Muscle layer of duodenum (tissue), 2 donors: ENCODE data around the gene CPLANE1.

Experiments
- H3K27ac ChIP-seq: one replicate; pipeline ENCODE4 v1.7.0; 2013; ENCODE audit warnings: mild to moderate bottlenecking, low read length
- H3K27me3 ChIP-seq: one replicate; pipeline ENCODE4 v1.7.0; 2013; ENCODE audit warnings: low read depth, mild to moderate bottlenecking, control low read depth, low read length
- H3K36me3 ChIP-seq, 2 donors: one replicate each; pipeline ENCODE4 v1.7.0; 2013; ENCODE audit warnings: low read length in 2 of 2, control low read depth in 1 of 2, mild to moderate bottlenecking in 1 of 2; ENCODE audit not compliant: insufficient read depth in 2 of 2, control insufficient read depth in 1 of 2
- H3K4me1 ChIP-seq, 2 donors: one replicate each; pipeline ENCODE4 v1.7.0; 2013; ENCODE audit warnings: low read length in 2 of 2, mild to moderate bottlenecking in 2 of 2, control low read depth in 1 of 2, moderate library complexity in 1 of 2; ENCODE audit not compliant: insufficient read depth in 2 of 2, control insufficient read depth in 1 of 2
- H3K4me3 ChIP-seq, 2 donors: one replicate each; pipeline ENCODE4 v1.7.0; 2013; ENCODE audit warnings: low read length in 2 of 2, low read depth in 1 of 2, mild to moderate bottlenecking in 1 of 2
- H3K9me3 ChIP-seq, 2 donors: one replicate each; pipeline ENCODE4 v1.7.0; 2013; ENCODE audit warnings: low read length in 2 of 2, control low read depth in 1 of 2, mild to moderate bottlenecking in 1 of 2; ENCODE audit not compliant: control insufficient read depth in 1 of 2
- donor health status: healthy.

The CPLANE1 gene

GRCh38 chr5:37207802-37208201 lies 41.4 kb downstream of the CPLANE1 start:
- H3K27ac ChIP-seq: no peak overlapping the region

GRCh38 chr5:37206736-37207135 lies 42.4 kb downstream of the CPLANE1 start:
- Histone ChIP-seq H3K4me3 (no peak overlapping the region), H3K27ac (no peak overlapping the region), H3K36me3 (peaks cover 5 to 44% of the 10 kb centered on the region in 2 donors), H3K27me3 (no peaks in the 10 kb centered on the region), H3K9me3 (no peaks in the 10 kb centered on the region), H3K4me1 (no peaks in the 10 kb centered on the region)

More at GRCh38 chr5:37207802-37208201, 41.4 kb downstream of the CPLANE1 start:
- peaks cover 5 to 45% of the 10 kb centered on the region in 2 donors for H3K36me3 ChIP-seq
- no peak overlapping the region for H3K4me3 ChIP-seq
- no peaks in the 10 kb centered on the region for H3K9me3 ChIP-seq
- no peaks in the 10 kb centered on the region for H3K27me3 ChIP-seq
- H3K4me1 ChIP-seq: no peaks in the 10 kb centered on the region

- Histone ChIP-seq H3K4me1 (no peaks in the 10 kb centered on the region), H3K27me3 (no peaks in the 10 kb centered on the region), H3K4me3 (no peak overlapping the region), H3K27ac (no peak overlapping the region), H3K36me3 (peaks cover 0 to 44% of the 10 kb centered on the region in 2 donors), H3K9me3 (no peaks in the 10 kb centered on the region)
Measured at GRCh38 chr5:37198842-37199241, 50.3 kb downstream of the CPLANE1 start.

- H3K27ac ChIP-seq: no peak overlapping the region
- H3K27me3 ChIP-seq: no peaks in the 10 kb centered on the region
- peaks cover 0 to 40% of the 10 kb centered on the region in 2 donors for H3K36me3 ChIP-seq
- H3K4me3 ChIP-seq: no peak overlapping the region
- no peaks in the 10 kb centered on the region for H3K9me3 ChIP-seq
- no peaks in the 10 kb centered on the region for H3K4me1 ChIP-seq
Measured at GRCh38 chr5:37198061-37198460, 51.1 kb downstream of the CPLANE1 start.

- Histone ChIP-seq H3K4me3 (no peak overlapping the region), H3K4me1 (no peaks in the 10 kb centered on the region), H3K9me3 (no peaks in the 10 kb centered on the region), H3K36me3 (peaks cover 0 to 44% of the 10 kb centered on the region in 2 donors), H3K27me3 (no peaks in the 10 kb centered on the region), H3K27ac (no peak overlapping the region)
Measured at GRCh38 chr5:37197340-37198050, 51.7 kb downstream of the CPLANE1 start.

- no peaks in the 10 kb centered on the region for H3K4me1 ChIP-seq
- H3K4me3 ChIP-seq: no peak overlapping the region
- no peaks in the 10 kb centered on the region for H3K27me3 ChIP-seq
- no peak overlapping the region for H3K27ac ChIP-seq
- H3K36me3 ChIP-seq: peaks cover 4 to 43% of the 10 kb centered on the region in 2 donors
- H3K9me3 ChIP-seq: no peaks in the 10 kb centered on the region
Measured at GRCh38 chr5:37190592-37190991, 58.6 kb downstream of the CPLANE1 start.

GRCh38 chr5:37189355-37189754 lies 59.8 kb downstream of the CPLANE1 start:
- Histone ChIP-seq H3K4me1 (no peaks in the 10 kb centered on the region), H3K36me3 (peaks cover 4 to 47% of the 10 kb centered on the region in 2 donors), H3K27me3 (no peaks in the 10 kb centered on the region), H3K9me3 (no peaks in the 10 kb centered on the region), H3K27ac (no peak overlapping the region), H3K4me3 (no peak overlapping the region)

GRCh38 chr5:37187465-37187977 lies 61.7 kb downstream of the CPLANE1 start:
- no peak overlapping the region for H3K27ac ChIP-seq
- H3K4me1 ChIP-seq: no peaks in the 10 kb centered on the region
- peaks cover 9 to 48% of the 10 kb centered on the region in 2 donors for H3K36me3 ChIP-seq
- no peaks in the 10 kb centered on the region for H3K9me3 ChIP-seq
- H3K4me3 ChIP-seq: no peak overlapping the region
- H3K27me3 ChIP-seq: no peaks in the 10 kb centered on the region

GRCh38 chr5:37184748-37185364 lies 64.3 kb downstream of the CPLANE1 start:
- H3K9me3 ChIP-seq: no peaks in the 10 kb centered on the region
- H3K4me1 ChIP-seq: no peaks in the 10 kb centered on the region
- no peaks in the 10 kb centered on the region for H3K27me3 ChIP-seq
- H3K27ac ChIP-seq: no peak overlapping the region
- peaks cover 9 to 49% of the 10 kb centered on the region in 2 donors for H3K36me3 ChIP-seq
- H3K4me3 ChIP-seq: no peak overlapping the region

- no peaks in the 10 kb centered on the region for H3K27me3 ChIP-seq
- peaks cover 11 to 44% of the 10 kb centered on the region in 2 donors for H3K36me3 ChIP-seq
- no peaks in the 10 kb centered on the region for H3K9me3 ChIP-seq
- H3K4me1 ChIP-seq: no peaks in the 10 kb centered on the region
- H3K27ac ChIP-seq: no peak overlapping the region
- no peak overlapping the region for H3K4me3 ChIP-seq
Measured at GRCh38 chr5:37182667-37183066, 66.5 kb downstream of the CPLANE1 start.

GRCh38 chr5:37174928-37175327 lies 74.2 kb downstream of the CPLANE1 start:
- H3K9me3 ChIP-seq: no peaks in the 10 kb centered on the region
- H3K27ac ChIP-seq: no peak overlapping the region
- no peak overlapping the region for H3K4me3 ChIP-seq
- no peaks in the 10 kb centered on the region for H3K4me1 ChIP-seq
- peaks cover 36 to 62% of the 10 kb centered on the region in 2 donors for H3K36me3 ChIP-seq
- no peaks in the 10 kb centered on the region for H3K27me3 ChIP-seq
